HG02943 (cell line): ENCODE measurements around the gene MSH4.
"Not testable (repeated sequence)": the region's sequence is repeated elsewhere in the genome, so short reads cannot be mapped to it uniquely, and the experiment has no call there.

ENCODE experiments used
- ATAC-seq: cut with Tn5 transposase; IDR thresholded peaks from one replicate; pipeline ENCODE4 v1.9.1; 2021; ENCODE audit warnings: mild to moderate bottlenecking, low read depth, moderate library complexity; ENCODE audit not compliant: unreplicated experiment

Gene MSH4

DNA sequence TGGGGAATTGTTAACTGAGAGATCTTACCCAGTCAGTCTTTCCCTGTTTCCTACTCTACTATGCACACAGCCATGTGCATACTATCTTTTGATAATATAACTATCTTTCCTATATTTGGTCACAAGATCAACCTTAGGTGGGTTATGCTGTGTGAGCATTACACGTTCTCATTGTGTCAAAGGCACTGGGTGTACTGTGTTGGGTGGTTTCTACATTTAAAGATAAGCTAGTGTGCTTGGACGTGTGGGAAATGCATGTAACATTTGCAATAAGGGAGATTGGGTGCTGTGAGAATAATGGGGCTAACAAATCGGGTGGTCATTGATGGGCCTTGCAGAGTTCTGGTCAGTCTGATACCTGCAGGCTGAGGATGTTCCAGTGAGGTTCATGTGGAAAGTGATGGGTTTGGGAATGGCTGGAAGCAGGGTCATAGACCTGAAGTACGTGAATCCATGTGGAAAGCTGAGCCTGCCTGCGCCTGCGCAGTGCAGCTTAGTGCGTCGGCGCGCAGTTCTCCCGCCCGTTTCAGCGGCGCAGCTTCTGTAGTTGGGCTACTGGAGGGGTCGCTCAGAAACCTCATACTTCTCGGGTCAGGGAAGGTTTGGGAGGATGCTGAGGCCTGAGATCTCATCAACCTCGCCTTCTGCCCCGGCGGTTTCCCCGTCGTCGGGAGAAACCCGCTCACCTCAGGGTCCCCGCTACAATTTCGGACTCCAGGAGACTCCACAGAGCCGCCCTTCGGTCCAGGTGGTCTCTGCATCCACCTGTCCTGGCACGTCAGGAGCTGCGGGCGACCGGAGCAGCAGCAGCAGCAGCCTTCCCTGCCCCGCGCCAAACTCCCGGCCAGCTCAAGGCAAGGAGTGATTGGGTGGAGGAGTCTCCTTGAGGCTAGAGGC, at the start of gene MSH4:
Gene MSH4 (plus strand): TSS at position 507 of the 897 bp plus-strand sequence. CDS start 104 bp downstream, at position 611.
- ATAC-seq = no peak

DNA sequence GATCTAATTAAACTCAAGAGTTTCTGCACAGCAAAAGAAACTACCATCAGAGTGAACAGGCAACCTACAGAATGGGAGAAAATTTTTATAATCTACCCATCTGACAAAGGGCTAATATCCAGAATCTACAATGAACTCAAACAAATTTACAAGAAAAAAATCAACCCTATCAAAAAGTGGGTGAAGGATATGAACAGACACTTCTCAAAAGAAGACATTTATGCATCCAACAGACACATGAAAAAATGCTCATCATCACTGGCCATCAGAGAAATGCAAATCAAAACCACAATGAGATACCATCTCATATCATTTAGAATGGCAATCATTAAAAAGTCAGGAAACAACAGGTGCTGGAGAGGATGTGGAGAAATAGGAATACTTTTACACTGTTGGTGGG, 39.5 kb upstream of the MSH4 start:
- not testable (repeated sequence) for ATAC-seq

DNA sequence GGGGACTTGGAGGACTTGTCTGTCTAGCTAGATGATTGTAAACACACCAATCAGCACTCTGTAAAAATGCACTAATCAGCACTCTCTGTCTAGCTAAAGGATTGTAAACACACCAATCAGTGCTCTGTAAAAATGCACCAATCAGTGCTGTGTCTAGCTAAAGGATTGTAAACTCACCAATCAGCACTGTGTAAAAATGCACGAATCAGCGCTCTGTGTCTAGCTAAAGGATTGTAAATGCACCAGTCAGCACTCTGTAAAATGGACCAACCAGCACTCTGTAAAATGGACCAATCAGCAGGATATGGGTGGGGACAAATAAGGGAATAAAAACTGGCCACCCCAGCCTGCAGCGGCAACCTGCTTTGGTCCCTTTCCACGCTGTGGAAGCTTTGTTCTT, 38.1 kb upstream of the MSH4 start:
- not testable (repeated sequence) for ATAC-seq

DNA sequence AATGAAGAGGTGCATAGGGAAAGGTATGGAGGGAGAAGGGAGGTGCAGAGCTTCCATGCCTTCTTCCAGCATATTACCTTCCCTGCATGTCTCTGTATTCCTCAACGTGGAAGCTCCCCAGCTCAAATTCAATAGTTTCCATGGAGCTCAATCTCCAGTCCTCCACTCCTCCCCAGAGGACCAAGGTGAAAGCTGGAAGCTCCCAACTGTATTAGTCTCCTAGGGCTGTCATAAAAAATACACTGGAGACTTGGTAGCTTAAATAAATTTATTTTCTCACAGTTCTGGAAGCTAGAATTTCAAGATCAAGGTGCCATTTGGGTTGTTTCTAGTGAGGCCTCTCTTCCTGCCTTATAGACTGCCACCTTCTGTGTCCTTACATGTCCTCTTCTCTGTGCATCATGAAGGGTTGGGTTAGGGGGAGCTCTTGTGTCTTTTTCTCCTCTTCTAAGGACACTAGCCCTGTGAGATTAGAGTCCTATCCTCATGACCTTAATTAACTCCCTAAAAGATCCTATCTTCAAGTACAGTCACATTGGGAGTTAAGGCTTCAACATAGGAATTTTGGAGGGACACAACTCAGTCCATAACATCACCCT, 32.5 kb upstream of the MSH4 start:
- ATAC-seq = no peak

DNA sequence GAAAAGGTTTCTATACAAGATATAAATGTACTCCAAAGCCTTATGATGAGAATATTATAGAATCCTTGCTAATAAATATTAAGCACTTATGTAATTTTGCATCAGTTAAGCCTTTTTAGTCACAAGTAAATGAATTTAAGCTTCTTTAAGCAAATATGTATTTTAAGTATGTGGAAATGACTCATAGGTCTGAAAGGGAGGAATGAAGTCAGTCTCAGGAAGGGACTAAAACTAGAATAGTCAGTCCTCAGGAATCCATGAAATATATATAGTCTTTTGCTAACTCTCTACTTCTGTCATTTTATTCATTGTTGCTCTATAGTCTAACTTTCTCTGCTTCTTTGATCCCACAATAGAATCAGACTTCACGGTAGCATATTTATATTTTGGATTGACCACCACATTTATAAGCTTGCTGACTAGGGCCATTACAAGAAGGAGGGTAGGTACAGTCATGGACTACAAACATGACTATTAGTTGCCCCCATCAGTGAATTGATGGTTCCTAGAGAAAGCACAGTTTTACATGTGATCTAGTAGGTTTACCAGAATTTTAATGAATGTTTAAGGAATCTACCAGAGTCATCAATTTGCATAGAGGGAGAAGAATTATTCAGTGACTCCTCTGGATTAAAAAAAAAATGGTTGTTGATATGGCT, 30.9 kb upstream of the MSH4 start:
- no peak for ATAC-seq

DNA sequence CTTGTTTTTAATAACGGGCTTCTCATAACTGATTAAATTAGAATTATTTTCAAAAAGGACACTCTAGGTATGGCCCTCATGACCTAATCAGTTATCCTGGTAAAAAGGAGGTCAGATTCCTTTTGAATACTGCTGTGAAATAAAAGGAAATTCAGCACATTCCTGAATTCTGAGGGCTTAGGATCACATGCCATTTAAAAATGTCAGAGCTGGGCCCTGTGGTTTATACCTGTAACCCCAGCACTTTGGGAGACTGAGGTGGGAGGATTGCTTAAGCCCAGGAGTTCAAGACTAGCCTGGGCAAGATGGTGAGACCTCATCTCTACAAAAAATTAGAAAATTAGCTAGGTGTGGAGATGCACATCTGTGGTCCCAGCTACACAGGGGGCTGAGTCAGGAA, 28.7 kb upstream of the MSH4 start:
- ATAC-seq = no peak

DNA sequence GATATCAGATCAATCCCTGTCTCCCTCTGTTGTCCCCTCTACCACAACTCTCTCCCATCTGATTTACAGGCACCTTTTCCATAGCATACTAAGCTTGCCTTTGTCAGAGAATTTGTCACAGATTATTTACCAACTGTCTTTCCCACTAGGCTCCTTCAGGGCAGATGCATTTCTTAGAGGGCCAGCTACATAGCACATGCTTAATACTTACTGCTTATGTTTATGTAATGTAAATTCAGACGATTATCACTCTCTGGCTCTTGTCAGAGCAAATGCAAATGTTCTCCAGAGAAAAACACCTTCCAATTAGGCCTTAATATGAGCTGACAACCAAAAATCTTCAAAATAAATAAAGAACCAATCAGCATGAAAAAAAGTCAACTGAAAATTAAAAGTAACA, 25.9 kb upstream of the MSH4 start:
- no peak for ATAC-seq

DNA sequence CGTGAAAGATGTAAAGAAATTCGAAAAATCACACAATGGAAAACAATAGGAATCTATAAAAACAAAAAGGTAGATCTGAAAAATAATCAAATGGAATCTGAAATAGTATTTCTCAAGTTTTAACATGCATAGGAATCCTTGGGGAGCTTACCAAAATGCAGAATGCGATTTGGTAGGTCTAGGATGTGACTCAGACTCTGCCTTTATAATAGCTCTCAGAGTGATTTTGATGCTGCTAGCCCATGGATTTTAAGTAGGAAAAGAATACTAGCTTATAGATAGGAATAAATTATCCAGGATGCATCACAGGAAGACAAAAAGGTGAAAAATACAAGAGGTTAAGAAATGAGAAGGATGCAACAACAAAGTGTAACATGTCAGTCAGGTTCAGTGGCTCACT, 24.7 kb upstream of the MSH4 start:
- ATAC-seq = no peak

DNA sequence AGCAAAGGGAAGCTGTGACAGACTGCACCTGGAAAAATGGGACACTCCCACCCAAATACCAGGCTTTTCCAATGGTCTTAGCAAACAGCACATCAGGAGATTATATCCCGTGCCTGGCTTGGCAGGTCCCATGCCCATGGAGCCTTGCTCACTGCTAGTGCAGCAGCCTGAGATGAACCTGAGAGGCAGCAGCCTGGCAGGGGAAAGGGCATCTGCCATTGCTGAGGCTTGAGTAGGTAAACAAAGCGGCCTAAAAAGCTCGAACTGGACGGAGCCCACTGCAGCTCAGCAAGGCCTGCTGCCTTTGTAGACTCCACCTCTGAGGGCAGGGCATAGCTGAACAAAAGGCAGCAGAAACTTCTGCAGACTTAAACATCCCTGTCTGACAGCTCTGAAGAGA, 18.9 kb upstream of the MSH4 start:
- not testable (repeated sequence) for ATAC-seq

DNA sequence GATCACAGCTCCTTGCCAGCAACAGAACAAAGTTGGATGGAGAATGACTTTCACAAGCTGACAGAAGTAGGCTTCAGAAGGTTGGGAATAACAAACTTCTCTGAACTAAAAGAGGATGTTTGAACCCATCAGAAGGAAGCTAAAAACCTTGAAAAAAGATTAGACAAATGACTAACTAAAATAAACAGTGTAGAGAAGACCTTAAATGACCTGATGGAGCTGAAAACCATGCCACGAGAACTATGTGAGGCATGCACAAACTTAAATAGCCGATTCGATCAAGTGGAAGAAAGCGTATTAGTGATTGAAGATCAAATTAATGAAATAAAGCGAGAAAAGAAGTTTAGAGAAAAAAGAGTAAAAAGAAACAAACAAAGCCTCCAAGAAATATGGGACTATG, 18.0 kb upstream of the MSH4 start:
- ATAC-seq = not testable (repeated sequence)

DNA sequence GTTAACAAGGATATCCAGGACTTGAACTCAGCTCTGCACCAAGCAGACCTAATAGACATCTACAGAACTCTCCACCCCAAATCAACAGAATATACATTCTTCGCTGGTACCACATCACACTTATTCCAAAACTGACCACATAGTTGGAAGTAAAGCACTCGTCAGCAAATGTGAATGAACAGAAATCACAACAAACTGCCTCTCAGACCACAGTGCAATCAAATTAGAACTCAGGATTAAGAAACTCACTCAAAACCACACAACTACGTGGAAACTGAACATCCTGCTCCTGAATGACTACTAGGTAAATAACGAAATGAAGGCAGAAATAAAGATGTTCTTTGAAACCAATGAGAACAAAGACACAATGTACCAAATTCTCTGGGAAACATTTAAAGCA, 16.5 kb upstream of the MSH4 start:
- ATAC-seq = not testable (repeated sequence)

DNA sequence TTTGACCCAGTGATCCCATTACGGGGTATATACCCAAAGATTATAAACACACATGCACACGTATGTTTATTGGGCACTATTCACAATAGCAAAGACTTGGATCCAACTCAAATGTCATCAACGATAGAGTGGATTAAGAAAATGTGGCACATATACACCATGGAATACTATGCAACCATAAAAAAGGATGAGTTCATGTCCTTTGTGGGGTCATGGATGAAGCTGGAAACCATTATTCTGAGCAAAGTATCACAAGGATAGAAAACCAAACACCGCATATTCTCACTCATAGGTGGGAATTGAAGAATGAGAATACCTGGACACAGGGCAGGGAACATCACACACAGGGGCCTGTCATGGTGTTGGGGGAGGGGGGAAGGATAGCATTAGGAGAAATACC, 12.8 kb upstream of the MSH4 start:
- not testable (repeated sequence) for ATAC-seq

DNA sequence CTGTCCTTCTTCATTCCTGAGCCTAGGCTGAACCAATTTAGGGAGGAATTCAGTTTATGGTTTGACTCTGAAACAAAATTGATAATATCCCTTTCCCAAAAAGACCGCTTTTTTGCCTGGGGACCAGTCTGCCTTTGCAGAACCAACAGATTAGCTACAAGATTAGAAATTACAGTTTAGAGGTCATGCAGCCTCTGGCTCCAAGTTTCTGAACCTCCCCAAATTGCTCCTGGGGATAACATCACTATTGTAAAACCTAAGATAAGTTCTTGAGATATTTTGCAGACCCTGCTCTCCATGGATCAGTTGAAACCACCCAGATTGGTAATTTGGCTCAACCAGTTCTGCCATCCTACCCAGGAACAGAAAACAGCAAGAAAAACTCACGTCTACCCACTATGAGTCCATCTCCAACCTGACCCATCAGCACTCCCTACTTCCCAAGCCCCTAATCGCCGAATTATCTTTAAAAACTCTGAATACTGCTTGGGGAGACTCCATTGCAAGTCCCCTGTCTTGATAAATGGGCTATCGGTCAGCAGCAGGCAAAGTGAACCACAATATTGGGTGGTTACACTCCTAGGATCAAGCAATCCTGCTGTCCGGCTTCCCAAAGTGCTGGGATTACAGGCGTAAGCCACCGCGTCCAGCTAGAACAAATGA, 11.2 kb upstream of the MSH4 start:
- ATAC-seq = peak; percentile 28

DNA sequence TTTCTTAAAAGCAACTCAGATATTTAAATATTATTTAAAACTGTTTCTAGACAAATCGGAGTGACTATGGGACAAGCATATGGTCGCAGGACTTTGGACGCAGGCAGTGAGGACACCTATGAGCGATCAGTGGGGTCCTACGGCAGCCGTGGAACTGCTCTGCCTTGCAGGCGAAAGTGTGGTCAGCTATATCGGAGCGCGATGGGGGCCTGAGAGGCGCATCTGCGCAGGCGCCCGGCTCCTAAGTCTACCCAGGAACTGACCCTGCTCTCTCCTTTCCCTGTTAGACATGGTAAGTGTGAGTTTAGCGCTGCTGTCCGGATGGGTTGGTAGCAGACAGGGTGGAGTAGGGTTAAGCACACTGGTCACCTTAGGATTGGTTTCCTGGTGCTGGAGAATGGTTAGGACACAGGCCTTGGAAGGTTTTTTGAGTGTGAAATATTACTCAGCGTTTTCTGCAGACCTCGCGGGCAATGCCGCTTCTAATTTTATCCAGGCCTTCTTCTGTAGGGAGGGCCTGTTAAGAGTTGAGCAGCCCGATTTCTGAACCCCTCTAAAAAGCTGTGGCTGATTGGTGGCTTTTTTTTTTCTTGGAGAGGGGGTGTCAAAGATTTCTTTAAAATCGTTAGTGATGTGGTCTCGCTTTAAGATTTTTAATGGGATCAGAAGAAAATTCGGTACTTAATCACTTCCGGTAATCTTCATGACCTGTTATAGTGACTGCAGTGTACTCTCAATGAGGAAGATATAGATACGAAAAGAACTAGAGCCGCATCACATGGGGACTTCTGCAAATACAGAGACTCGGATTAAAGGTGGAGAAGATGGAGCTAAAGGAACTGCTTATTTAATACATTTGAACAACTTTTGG, 10.5 kb upstream of the MSH4 start, which contains the start of gene RABGGTB:
Gene RABGGTB (plus strand): TSS at position 274 of the 871 bp plus-strand sequence. CDS start 16 bp downstream, at position 290.
- peak; percentile 62 for ATAC-seq

DNA sequence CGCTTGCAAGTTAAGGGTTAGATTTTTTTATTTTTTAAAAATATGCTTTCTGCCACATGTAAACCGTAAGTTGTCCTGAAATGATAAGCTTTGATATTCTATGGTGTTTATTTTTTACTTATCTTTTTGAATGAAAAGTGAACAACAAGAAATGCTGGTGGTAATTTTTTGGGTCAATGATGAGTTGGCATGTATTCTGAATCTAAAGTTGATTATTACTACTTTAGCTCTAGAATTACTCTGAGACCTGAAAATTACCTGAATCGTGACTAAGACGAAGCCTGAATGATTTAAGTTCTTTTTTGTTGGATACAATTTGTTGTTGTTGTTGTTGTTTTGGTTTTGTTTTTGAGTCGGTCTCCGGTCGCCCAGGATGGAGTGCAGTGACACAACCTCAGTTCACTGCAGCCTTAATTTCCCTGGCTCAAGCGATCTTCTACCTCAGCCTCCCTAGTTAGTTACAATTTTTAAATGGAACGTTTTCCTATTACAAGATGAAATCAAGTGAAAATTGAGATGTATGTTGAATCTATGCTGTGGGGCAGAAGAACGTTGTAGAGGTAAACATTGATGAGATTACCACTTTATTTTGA, 9.7 kb upstream of the MSH4 start:
- no peak for ATAC-seq

DNA sequence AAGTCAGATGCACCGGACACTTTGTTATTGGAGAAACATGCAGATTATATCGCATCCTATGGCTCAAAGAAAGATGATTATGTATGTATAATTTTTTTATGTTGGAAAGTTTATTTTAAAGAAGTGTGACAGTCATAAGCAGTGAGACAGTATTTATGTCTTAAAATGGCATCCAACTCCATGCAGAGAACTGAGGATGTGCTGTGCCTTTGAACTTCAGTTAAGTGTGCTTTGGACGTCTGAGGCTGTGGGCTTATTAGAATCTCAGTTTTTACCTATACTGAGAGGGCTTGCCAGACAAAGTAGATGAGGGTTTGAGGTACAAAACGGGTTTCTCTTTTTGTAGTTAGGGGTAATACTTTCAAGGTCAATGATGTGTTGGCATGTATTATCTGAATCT, 9.2 kb upstream of the MSH4 start:
- no peak for ATAC-seq

DNA sequence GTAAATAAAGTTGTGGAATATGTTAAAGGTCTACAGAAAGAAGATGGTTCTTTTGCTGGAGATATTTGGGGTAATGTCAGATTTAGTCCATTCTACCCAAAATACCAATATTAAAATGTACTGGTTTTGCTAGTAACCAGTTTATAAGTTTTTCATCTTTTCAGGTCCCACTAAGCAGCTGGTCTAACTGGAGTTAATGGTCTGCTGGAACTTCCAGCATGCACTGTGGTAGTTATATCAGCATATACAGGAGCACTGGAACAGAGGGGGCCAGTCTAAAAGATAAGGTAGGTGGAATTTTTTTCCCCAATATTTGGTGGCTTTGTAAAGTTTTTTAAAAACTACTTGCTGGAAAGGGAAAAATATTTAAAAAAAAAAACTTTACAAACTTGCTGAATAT, 6.7 kb upstream of the MSH4 start:
- ATAC-seq = no peak

DNA sequence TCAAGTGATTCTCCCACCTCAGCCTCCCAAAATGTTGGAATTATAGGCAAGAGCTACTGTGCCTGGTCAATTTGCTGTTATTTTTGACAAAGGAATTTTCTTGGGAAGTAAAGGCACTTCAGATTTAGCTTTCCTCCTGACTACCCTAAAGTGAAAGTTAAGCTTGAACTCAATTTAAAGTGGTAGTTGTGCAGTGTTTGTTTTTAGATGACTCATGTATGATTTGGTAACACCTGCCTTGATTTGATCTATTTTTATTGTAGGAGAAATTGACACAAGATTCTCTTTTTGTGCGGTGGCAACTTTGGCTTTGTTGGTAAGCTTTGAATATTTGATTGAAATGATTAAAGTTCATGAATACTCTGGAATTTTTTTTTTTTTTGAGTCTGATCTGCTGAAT, 5.7 kb upstream of the MSH4 start:
- ATAC-seq = no peak

DNA sequence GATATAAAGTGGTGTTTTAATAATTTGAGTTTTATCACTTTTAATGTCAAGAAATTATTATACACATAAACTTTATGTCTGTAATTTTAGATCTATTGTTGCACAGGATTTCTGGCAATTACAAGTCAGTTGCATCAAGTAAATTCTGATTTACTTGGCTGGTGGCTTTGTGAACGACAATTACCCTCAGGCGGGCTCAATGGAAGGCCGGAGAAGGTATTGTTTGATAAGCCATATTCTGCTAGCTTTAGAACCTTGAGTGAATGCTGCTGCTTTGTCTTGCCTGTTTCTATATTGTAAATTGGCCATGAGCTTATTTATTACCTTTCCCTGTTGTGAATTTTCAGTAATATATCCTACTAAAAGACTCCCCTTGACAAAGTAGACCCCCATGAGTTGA, 4.6 kb upstream of the MSH4 start:
- ATAC-seq = no peak

DNA sequence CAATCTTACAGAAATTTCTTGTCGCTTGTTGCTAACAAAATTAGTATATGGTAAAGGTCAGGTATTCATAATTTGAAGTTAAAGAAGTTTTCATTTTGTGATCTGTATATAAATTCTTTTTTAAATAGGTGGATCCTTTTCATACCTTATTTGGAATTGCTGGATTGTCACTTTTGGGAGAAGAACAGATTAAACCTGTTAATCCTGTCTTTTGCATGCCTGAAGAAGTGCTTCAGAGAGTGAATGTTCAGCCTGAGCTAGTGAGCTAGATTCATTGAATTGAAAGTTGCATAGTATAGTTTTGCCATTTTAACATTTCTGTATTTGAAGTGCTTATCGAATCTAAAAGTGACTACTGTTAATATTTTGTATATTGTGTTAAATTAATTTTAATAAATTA, 2.3 kb upstream of the MSH4 start:
- ATAC-seq = no peak
